ENCODE results near the gene MSRB3. TPM values are rescaled to one million over a fixed set of nuclear protein-coding genes. Genes with fewer than 3 reads are reported as not detected.

Gene MSRB3
- total RNA-seq, 2 experiments from 2014 or later: not detected

- TF ChIP-seq, protein P1, sequence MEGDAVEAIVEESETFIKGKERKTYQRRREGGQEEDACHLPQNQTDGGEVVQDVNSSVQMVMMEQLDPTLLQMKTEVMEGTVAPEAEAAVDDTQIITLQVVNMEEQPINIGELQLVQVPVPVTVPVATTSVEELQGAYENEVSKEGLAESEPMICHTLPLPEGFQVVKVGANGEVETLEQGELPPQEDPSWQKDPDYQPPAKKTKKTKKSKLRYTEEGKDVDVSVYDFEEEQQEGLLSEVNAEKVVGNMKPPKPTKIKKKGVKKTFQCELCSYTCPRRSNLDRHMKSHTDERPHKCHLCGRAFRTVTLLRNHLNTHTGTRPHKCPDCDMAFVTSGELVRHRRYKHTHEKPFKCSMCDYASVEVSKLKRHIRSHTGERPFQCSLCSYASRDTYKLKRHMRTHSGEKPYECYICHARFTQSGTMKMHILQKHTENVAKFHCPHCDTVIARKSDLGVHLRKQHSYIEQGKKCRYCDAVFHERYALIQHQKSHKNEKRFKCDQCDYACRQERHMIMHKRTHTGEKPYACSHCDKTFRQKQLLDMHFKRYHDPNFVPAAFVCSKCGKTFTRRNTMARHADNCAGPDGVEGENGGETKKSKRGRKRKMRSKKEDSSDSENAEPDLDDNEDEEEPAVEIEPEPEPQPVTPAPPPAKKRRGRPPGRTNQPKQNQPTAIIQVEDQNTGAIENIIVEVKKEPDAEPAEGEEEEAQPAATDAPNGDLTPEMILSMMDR (IDR thresholded peaks at IDR 0.05): no peak
- Mint-ChIP-seq H3K27me3 (peaks cover 5% of the 10 kb centered on the region), H3K9me3 (no peaks in the 10 kb centered on the region), H3K4me3 (no peak overlapping the region), H3K27ac (no peak overlapping the region), H3K36me3 (ENCODE audit: low read depth) (no peaks in the 10 kb centered on the region), H3K4me1 (ENCODE audit: low read depth) (no peaks in the 10 kb centered on the region)
- POLR2A ChIA-PET: no interaction called here
- intact Hi-C loops (cut with micrococcal nuclease): no loop called here
- CTCF ChIA-PET: no interaction called here
- ATAC-seq (no peak), DNase-seq (no peak)
Measured at GRCh38 chr12:65319688-65320200, 41.3 kb downstream of the MSRB3 start.

GRCh38 chr12:65323070-65323469, 44.6 kb downstream of the MSRB3 start:
- intact Hi-C loops (cut with micrococcal nuclease): no loop called here
- peaks cover 5% of the 10 kb centered on the region for H3K27me3 Mint-ChIP-seq

DNA sequence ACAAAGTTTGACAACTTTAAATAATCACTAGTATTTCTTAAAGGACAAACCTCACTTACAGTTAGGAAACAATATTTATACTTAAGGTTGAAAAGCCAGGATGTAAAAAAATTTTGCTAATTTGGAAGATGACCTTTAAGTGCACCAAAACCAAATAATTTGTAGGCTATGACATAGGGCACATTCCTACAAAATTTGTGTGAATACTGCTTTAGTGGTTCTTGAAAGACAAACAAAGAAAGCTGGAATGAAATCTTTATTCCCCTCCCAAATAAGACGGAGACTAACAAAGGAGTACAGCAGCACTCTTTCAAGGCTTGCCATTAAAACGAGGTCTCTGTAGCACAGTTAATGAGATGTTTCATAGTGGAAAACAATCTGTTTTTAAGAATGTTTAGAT, 45.6 kb downstream of the MSRB3 start:
- ATAC-seq (no peak), DNase-seq (no peak)
- H3K4me3 Mint-ChIP-seq: no peak overlapping the region
- ChIA-PET CTCF (no interaction called here), POLR2A (no interaction called here)
- TF ChIP-seq, protein P1 (IDR thresholded peaks at IDR 0.05): no peak
- no peaks in the 10 kb centered on the region for H3K9me3 Mint-ChIP-seq
- peaks cover 6% of the 10 kb centered on the region for H3K27me3 Mint-ChIP-seq
- no peak overlapping the region for H3K27ac Mint-ChIP-seq
- intact Hi-C loops (cut with micrococcal nuclease): no loop called here
- H3K36me3 Mint-ChIP-seq (ENCODE audit: low read depth): no peaks in the 10 kb centered on the region
- H3K4me1 Mint-ChIP-seq (ENCODE audit: low read depth): no peaks in the 10 kb centered on the region

More at GRCh38 chr12:65323070-65323469, 44.6 kb downstream of the MSRB3 start:
- H3K36me3 Mint-ChIP-seq (ENCODE audit: low read depth): no peaks in the 10 kb centered on the region
- H3K9me3 Mint-ChIP-seq: no peaks in the 10 kb centered on the region
- ChIA-PET POLR2A (no interaction called here), CTCF (no interaction called here)
- TF ChIP-seq, protein P1 (IDR thresholded peaks at IDR 0.05): no peak
- no peaks in the 10 kb centered on the region for H3K4me1 Mint-ChIP-seq (ENCODE audit: low read depth)
- H3K4me3 Mint-ChIP-seq: no peak overlapping the region
- ATAC-seq: no peak
- no peak overlapping the region for H3K27ac Mint-ChIP-seq
- DNase-seq: no peak

GRCh38 chr12:65324551-65324950, 46.1 kb downstream of the MSRB3 start:
- ChIA-PET POLR2A (no interaction called here), CTCF (no interaction called here)
- intact Hi-C loops (cut with micrococcal nuclease): no loop called here
- Mint-ChIP-seq H3K9me3 (no peaks in the 10 kb centered on the region), H3K4me1 (ENCODE audit: low read depth) (no peaks in the 10 kb centered on the region), H3K27ac (no peak overlapping the region), H3K36me3 (ENCODE audit: low read depth) (no peaks in the 10 kb centered on the region), H3K4me3 (no peak overlapping the region), H3K27me3 (peaks cover 5% of the 10 kb centered on the region)
- TF ChIP-seq, protein P1 (IDR thresholded peaks at IDR 0.05): no peak
- ATAC-seq: no peak
- no peak for DNase-seq

DNA sequence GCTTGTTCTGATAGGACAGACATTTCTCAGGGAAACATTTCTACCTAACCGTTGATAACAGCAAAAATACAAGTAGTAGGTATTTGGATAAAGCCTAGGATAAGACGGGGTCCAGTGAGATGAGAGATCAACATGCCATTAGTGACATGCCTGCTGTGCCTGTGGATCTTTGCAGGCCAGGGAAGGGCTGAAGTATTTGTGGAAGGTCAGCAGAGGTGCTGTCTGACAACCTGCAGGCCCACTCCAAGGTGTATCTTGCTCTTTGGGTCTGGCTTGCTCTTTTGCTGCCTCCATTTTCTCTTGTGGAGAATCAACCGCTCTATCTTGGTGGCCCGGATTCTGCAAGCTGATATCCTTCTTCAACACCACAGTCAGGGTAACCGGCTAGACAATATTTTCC, 46.7 kb downstream of the MSRB3 start:
- POLR2A ChIA-PET: no interaction called here
- no peaks in the 10 kb centered on the region for H3K9me3 Mint-ChIP-seq
- no peak for DNase-seq
- CTCF ChIA-PET: no interaction called here
- H3K27ac Mint-ChIP-seq: no peak overlapping the region
- H3K27me3 Mint-ChIP-seq: peaks cover 5% of the 10 kb centered on the region
- no peaks in the 10 kb centered on the region for H3K4me1 Mint-ChIP-seq (ENCODE audit: low read depth)
- TF ChIP-seq, protein P1 (IDR thresholded peaks at IDR 0.05): no peak
- intact Hi-C loops (cut with micrococcal nuclease): no loop called here
- H3K4me3 Mint-ChIP-seq: no peak overlapping the region
- no peaks in the 10 kb centered on the region for H3K36me3 Mint-ChIP-seq (ENCODE audit: low read depth)
- ATAC-seq: no peak

Measured in activated CD8-positive, alpha-beta T cell treated with anti-CD3 and anti-CD28 coated beads for 36 hours (primary cell).